Endodermal cell (in vitro differentiated cells): Measurements from ENCODE around the gene SEMA3G. TPM values are rescaled to one million over a fixed set of nuclear protein-coding genes. Genes with fewer than 3 reads are reported as not detected.

Source experiments
- DNase-seq: peaks from one replicate; pipeline ENCODE4 v3.0.0-alpha.2; 2017
- H3K27ac ChIP-seq: 2 replicates; pipeline ENCODE4 v1.5.1; 2013; ENCODE audit warnings: mild to moderate bottlenecking, low read depth, low read length, moderate library complexity
- H3K27me3 ChIP-seq: 2 replicates; pipeline ENCODE4 v1.6.1; 2013; ENCODE audit warnings: mild to moderate bottlenecking, low read length, moderate library complexity; ENCODE audit not compliant: insufficient read depth, control insufficient read depth, poor library complexity, severe bottlenecking
- H3K36me3 ChIP-seq: 2 replicates; pipeline ENCODE4 v1.7.0; 2013; ENCODE audit warnings: mild to moderate bottlenecking, low read length, moderate library complexity; ENCODE audit not compliant: control insufficient read depth, insufficient read depth
- H3K4me1 ChIP-seq: one replicate; pipeline ENCODE4 v1.7.0; 2013; ENCODE audit warnings: low read length; ENCODE audit not compliant: control insufficient read depth, insufficient read depth
- H3K4me3 ChIP-seq: 2 replicates; pipeline ENCODE4 v1.5.1; 2013; ENCODE audit warnings: mild to moderate bottlenecking, low read length, moderate library complexity
- H3K9ac ChIP-seq: 2 replicates; pipeline ENCODE4 v1.6.1; 2013; ENCODE audit warnings: mild to moderate bottlenecking, low read length, moderate library complexity; ENCODE audit not compliant: poor library complexity, severe bottlenecking; ENCODE audit errors: extremely low read depth
- H3K9me3 ChIP-seq: 2 replicates; pipeline ENCODE4 v1.6.1; 2013; ENCODE audit warnings: mild to moderate bottlenecking, low read length, moderate library complexity; ENCODE audit not compliant: control insufficient read depth
- H3K27ac Mint-ChIP-seq: 2 replicates; pipeline ENCODE4 v1.8.0; 2020; ENCODE audit warnings: mixed read lengths
- H3K27me3 Mint-ChIP-seq: 2 replicates; pipeline ENCODE4 v1.8.0; 2021; ENCODE audit warnings: mild to moderate bottlenecking, mixed read lengths; ENCODE audit not compliant: insufficient read depth
- H3K36me3 Mint-ChIP-seq: 2 replicates; pipeline ENCODE4 v1.8.0; 2020; ENCODE audit warnings: low read depth, mixed read lengths
- H3K4me1 Mint-ChIP-seq: 2 replicates; pipeline ENCODE4 v1.8.0; 2020; ENCODE audit warnings: mixed read lengths
- H3K4me3 Mint-ChIP-seq: 2 replicates; pipeline ENCODE4 v1.8.0; 2020; ENCODE audit warnings: mild to moderate bottlenecking, moderate library complexity, mixed read lengths
- H3K9me3 Mint-ChIP-seq: 2 replicates; pipeline ENCODE4 v1.8.0; 2020; ENCODE audit warnings: mild to moderate bottlenecking, mixed read lengths
- CTCF ChIP-seq: fragments of 200-600 bp; sonication (generic); conservative IDR thresholded peaks from 2 replicates; pipeline ENCODE4 v1.5.0; 2021; ENCODE audit warnings: antibody characterized with exemption, mild to moderate bottlenecking
- WGBS, 2 experiments: methylation state at CpG; one replicate each; pipeline versions ENCODE4 v1.1.5 to v1.1.7; 2013; ENCODE audit warnings: missing lambda C conversion rate in 2 of 2, mixed read lengths in 1 of 2; ENCODE audit not compliant: insufficient coverage in 1 of 2, insufficient read length in 1 of 2; 5-methylcytosine and 5-hydroxymethylcytosine counted together
- total RNA-seq, 2 donors: library from RNA; stranded (reverse); fragmentation: NEBNext Ultra II Directional in 1 of 2; extraction: Animal tissue kit (Norgen Biotek cat#: 25700) in 1 of 2; gene quantifications; 2 replicates in 1 of 2; 3 replicates in 1 of 2; pipeline ENCODE4 v1.2.1, GENCODE V29; 2021

Gene SEMA3G
- total RNA-seq, 2 donors from 2014 or later = 2.5 to 8.6 TPM

GRCh38 chr3:52394751-52395502 lies 50.0 kb downstream of the SEMA3G start:
- Mint-ChIP-seq H3K4me1 (no peaks in the 10 kb centered on the region), H3K27me3 (peaks cover 12% of the 10 kb centered on the region), H3K9me3 (no peaks in the 10 kb centered on the region), H3K27ac (no peak overlapping the region), H3K36me3 (no peaks in the 10 kb centered on the region), H3K4me3 (no peak overlapping the region)
- Histone ChIP-seq H3K9me3 (no peaks in the 10 kb centered on the region), H3K27me3 (no peaks in the 10 kb centered on the region), H3K4me1 (no peaks in the 10 kb centered on the region), H3K4me3 (no peak overlapping the region), H3K27ac (no peak overlapping the region), H3K36me3 (peaks cover under 1% of the 10 kb centered on the region), H3K9ac (no peak overlapping the region)
- no peak for DNase-seq
- TF ChIP-seq CTCF = no peak
- 92 to 93% methylated on average over 5 to 10 of the region's 10 CpGs for WGBS, 2 experiments

- TF ChIP-seq CTCF = no peak
- H3K4me1 ChIP-seq = no peaks in the 10 kb centered on the region
- no peak overlapping the region for H3K4me3 ChIP-seq
- 91 to 96% methylated on average over 18 of the region's 18 CpGs for WGBS, 2 experiments
- DNase-seq = no peak
- H3K4me3 Mint-ChIP-seq = no peak overlapping the region
- no peak overlapping the region for H3K27ac Mint-ChIP-seq
- no peaks in the 10 kb centered on the region for H3K36me3 ChIP-seq
- H3K9me3 ChIP-seq = no peaks in the 10 kb centered on the region
- no peaks in the 10 kb centered on the region for H3K36me3 Mint-ChIP-seq
- H3K27me3 Mint-ChIP-seq = peaks cover 12% of the 10 kb centered on the region
- no peaks in the 10 kb centered on the region for H3K27me3 ChIP-seq
- H3K27ac ChIP-seq = no peak overlapping the region
- no peaks in the 10 kb centered on the region for H3K9me3 Mint-ChIP-seq
- no peaks in the 10 kb centered on the region for H3K4me1 Mint-ChIP-seq
- H3K9ac ChIP-seq = no peak overlapping the region
These were observed 50.8 kb downstream of the SEMA3G start for GRCh38 chr3:52393959-52394670.

GRCh38 chr3:52393131-52393807 lies 51.6 kb downstream of the SEMA3G start:
- Histone ChIP-seq H3K4me3 (no peak overlapping the region), H3K36me3 (no peaks in the 10 kb centered on the region), H3K27ac (no peak overlapping the region), H3K9me3 (no peaks in the 10 kb centered on the region), H3K4me1 (no peaks in the 10 kb centered on the region), H3K27me3 (no peaks in the 10 kb centered on the region), H3K9ac (no peak overlapping the region)
- no peaks in the 10 kb centered on the region for H3K36me3 Mint-ChIP-seq
- peaks cover 12% of the 10 kb centered on the region for H3K27me3 Mint-ChIP-seq
- H3K4me3 Mint-ChIP-seq = no peak overlapping the region
- H3K27ac Mint-ChIP-seq = no peak overlapping the region
- WGBS, 2 experiments = 89 to 95% methylated on average over 5 to 18 of the region's 18 CpGs
- TF ChIP-seq CTCF = no peak
- no peaks in the 10 kb centered on the region for H3K9me3 Mint-ChIP-seq
- no peaks in the 10 kb centered on the region for H3K4me1 Mint-ChIP-seq
- no peak for DNase-seq
